HG03460 (cell line): ENCODE data around the gene BRMS1.

Experiments
- ATAC-seq: cut with Tn5 transposase; IDR thresholded peaks from one replicate; pipeline ENCODE4 v1.9.1; 2021; ENCODE audit not compliant: unreplicated experiment

The BRMS1 gene

GRCh38 chr11:66287889-66288670 is 56.8 kb downstream of the BRMS1 start:
- ATAC-seq = no peak
